NCI-H1105 (cell line): ENCODE data around the gene FAM236A.
"Not testable (repeated sequence)": the region's sequence is repeated elsewhere in the genome, so short reads cannot be mapped to it uniquely, and the experiment has no call there.

Source experiments
- DNase-seq: peaks from one replicate; lab custom pipeline; 2025; lab: John Stamatoyannopoulos, UW

FAM236A gene

DNA sequence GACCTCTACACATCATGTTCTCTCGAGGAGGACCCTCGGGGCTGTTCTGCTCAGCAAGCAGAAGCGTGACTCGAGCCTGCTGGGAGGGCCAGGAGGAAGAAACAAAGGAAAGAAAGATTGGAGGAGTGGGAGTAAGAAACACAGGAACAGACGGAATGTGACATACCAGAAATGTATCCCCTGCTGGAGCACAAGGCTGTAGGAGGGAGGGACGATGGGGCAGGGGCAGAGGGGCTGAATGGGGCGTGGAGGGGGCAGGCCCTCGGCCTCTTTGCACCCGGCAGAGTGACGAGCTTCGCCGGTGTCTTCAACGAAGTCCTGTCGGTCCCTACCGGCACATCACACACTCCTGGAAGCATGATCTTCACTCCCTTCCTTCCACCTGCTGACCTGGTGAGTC lies at the start of gene FAM236A:
TSS of gene FAM236A (plus strand) at position 301 of the 400 bp plus-strand sequence. CDS start at position 358, 57 bp downstream.
- not testable (repeated sequence) for DNase-seq

DNA sequence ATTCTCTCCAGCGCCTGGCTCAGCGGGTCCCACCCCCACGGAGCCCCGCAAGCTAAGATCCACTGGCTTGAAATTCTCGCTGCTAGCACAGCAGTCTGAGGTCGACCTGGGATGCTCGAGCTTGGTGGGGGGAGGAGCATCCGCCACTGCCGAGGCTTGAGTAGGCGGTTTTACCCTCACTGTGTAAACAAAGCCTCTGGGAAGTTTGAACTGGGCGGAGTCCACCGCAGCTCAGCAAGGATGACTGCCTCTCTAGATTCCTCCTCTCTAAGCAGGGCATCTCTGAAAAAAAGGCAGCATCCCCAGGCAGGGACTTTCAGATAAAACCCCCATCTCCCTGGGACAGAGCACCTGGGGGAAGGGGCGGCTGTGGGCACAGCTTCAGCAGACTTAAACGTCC lies 48.3 kb upstream of the FAM236A start:
- not testable (repeated sequence) for DNase-seq

DNA sequence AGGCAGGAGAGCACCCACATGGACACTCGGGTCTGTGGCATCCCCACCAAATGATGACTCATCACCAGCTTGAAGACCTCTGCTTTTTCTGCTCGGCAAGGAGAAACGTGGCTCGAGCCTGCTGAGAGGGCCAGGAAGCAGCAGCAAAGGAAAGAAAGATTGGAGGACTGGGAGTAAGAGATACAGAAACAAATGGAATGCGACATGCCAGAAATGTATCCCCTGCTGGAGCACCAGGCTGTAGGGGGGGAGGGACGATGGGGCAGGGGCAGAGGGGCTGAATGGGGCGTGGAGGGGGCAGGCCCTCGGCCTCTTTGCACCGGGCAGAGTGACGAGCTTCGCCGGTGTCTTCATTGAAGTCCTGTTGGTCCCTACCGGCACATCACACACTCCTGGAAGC lies 25.7 kb upstream of the FAM236A start, which contains the start of gene FAM236C:
TSS of gene FAM236C (plus strand) at position 301 of the 400 bp plus-strand sequence. CDS start 100 bp downstream, outside the sequence.
- not testable (repeated sequence) for DNase-seq

DNA sequence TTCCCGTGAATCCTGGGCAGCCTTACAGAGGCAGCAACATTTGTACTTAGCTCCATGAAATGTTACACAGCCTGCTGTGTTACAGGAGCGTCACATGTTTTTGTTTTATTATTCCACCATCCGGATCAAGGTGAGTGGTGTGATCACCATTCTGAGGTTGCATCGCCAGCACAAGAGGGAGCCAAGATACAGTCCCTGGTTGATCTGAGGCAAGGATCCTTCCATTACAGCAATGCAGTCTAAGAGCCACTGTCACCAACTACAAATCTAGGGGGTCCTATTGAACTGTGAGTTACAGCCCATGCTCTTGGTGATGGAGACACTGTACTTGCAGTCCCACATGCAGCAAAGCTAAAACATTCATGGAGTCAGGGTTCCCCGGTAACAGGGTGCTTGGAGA lies 21.9 kb upstream of the FAM236A start:
- DNase-seq, result not testable (repeated sequence)

DNA sequence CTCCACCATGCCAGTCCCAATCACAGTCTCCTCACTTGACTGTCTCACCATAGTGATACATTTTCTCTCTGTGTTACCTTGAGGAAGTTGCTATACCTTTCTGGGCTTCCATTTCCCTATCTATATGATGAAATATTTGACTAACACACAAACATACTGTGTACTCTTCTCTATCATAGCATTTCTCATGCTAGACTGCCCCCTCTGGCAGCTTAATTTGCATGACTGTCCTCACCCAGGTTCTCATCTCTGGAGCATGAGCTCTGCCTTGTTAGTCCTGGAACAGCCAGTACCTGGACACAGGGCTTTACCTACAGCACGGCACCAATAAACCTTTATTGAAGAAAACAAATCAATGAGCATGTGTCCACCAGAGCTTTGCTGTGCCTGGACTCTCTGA lies 5.7 kb upstream of the FAM236A start:
- DNase-seq, result not testable (repeated sequence)

DNA sequence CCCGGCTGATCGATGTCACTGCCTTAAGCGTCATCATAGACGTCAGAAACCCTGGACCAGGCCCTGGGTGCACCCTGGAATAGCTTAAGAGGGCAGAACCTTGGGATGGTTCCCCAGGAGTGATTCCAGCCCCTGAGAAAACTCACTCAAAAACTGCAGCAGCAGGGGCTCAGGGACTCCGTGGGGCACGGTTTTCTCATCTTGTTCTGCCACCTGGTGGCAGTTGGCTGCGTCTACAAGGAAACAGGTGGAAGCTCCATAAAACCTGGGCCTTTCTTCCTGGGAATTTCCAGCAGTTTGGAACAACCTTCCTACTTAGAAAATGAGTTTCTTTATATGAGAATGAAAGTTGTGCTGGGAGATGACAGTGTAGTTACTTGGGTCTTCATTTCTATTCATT lies 1.6 kb upstream of the FAM236A start:
- DNase-seq, result not testable (repeated sequence)

DNA sequence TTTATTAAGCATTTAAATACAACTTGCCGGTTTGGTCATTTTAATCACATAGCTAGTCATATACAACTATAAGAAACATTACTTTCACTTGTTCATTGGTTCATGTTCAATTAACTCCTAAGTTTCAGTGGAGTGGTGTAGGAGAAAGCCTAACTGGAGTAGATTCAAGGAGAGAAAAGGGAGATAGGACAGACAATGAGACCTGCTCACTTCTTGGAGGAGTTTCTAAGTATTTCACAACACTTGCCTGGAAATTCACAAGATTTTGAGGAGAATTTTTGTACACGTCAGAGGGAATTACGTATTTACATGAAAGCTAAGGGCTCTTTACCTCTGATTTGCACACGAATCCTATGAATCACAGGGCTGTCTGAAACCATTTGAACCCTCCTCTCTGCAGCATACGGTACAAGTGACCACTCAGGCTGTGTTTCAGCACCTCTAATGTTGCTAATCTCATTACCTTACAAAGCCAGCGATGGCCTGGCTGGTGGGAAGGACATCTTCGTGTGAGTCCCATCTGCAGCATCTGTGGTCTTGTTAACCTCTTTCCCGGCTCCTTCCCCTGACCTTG lies 1.0 kb upstream of the FAM236A start:
- not testable (repeated sequence) for DNase-seq

DNA sequence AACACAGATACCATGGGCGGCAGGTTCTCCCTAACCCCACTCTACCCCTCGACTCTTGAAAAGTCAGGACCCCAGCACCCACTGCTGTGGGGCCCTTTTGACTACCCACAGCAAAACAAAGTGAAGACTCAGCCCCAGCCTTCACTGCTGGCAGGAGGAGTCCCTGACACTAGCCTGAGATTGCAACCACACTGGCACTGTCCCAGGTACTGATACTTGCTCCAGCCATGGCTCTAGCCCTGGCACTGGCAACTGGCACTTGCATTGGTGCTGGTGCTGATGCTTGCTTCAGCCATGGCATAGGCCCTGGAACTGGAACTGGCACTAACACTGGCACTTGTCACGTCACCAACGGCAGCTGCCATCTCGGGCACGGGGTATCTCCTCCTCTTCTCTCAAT lies 4.3 kb downstream of the FAM236A start:
- DNase-seq, result not testable (repeated sequence)

DNA sequence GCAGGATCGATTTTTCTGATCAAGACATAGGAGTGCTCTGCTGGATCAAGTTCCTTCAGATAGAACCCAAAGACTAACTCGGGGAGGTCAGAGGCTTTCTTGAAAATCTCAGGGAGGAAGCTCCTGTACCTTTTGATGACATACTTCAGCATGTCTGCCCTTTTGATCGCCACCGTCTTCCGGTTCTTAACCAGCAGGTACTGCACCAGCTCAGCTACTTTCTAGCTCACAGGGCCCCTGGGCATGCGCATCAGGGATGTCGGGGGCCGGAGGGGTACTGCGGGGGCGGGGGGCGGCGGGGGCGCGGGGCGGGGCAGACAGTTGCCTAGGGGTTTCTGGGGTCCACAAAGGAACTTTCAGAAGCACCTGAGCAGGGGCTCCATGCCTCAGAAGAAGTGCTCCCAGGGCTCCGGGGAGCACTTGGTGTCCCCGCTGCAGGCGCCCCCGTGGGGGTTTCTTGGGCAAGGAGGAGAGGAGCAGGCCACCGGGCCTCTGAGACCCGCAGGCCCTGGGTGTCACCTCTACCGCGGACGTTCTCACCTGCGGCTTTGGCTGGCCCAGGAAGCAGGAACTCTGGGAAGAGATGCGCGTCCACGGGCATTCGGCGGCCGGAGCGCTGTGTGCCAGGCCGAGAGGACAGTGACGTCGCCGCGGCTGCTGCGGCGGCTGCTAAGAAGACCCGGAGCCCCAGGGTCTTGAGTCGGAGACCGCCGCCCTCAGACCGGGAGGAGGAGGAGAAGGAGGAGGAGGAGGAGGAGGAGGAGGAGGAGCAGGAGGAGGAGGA lies 5.2 kb downstream of the FAM236A start:
- not testable (repeated sequence) for DNase-seq

DNA sequence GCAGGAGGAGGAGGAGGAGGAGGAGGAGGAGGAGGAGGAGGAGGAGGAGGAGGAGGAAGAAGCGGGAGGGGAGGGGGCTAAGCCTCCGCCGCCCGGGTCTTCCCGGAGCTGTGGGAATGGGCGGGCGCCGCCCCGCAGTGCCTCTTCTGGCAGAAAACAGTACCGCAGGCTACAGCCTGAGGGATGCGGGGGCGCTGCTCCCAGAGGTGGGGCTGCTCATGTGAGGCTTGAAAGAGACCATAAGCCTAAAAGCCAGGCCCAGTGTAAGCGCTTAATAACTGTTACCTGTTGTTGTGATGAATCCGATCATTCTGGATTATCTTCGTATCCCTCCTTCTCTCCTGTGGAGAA lies 5.8 kb downstream of the FAM236A start, which contains the start of gene DMRTC1:
TSS of gene DMRTC1 (minus strand) at position 19 of the 351 bp plus-strand sequence. CDS start 68,143 bp downstream, outside the sequence.
- not testable (repeated sequence) for DNase-seq

DNA sequence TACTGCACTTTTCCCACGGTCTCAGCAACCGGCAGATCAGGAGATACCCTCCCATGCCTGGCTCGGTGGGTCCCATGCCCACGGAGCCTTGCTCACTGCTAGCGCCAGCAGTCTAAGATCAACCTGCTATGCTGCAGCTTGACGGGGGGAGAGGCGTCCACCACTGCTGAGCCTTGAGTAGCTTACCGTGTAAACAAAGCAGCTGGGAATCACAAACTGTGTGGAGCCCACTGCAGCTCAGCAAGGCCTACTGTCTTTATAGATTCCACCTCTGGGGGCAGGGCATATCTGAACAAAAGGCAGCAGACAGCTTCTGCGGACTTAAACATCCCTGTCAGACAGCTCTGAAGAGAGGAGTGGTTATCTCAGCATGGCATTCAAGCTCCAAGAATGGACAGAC lies 22.0 kb downstream of the FAM236A start:
- not testable (repeated sequence) for DNase-seq

DNA sequence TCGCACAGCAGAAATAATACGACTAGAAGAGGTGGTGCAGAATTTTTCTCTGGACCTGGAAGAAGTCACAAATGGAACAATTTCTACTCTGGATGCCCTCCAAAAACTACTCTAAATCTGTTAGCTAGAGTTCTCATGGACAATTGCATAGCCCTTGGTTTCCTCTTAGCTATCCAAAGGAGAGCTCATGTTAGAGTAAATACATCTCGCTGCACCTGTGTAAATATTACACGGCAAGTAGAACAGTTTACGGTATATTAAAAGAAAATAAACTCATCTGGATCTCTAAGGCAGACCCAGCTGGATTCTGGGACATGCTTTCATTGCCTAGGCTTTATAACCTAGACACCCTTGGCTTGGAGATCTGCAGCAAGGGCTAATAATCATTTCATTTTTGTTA lies 33.9 kb downstream of the FAM236A start:
- not testable (repeated sequence) for DNase-seq

DNA sequence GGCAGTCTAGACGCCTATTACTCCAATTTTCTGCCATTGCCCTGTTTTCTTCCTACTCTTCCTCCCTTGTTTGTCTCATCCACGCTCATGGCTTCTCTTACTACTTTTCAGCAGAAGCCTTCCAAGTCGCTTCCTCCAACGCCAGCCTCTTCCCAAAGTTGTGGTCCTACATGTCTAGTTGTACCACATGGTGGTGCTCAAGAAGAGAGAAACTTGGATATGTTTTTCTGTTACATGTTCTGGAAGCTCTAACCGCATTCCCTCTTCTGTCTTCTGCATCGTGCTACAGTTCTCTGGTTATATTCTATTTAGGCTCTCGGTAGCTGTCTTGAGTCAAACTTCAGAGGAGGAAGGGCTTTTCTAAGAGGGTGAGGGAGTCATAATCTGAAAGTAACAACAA lies 36.9 kb downstream of the FAM236A start:
- not testable (repeated sequence) for DNase-seq

DNA sequence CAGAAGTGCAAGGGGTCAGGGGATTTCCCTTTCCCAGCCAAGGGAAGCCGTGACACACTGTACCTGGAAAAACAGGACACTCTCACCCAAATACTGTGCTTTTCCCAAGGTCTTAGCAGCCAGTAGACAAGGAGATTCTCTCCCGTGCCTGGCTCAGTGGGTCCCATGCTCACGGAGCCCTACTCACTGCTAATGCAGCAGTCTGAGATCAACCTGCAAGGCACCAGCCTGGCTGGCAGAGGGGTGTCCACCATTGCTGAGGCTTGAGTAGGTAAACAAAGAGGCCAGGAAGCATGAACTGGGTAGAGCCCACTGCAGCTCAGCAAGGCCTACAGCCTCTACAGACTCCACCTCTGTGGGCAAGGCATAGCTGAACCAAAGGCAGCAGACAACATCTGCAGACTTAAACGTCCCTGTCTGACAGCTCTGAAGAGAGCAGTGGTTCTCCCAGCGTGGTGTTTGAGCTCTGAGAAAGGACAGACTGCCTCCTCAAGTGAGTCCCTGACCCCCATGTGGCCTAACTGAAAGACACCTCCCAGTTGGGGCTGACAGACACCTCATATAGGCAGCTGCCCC lies 43.0 kb downstream of the FAM236A start:
- DNase-seq, result not testable (repeated sequence)
